HFF-Myc (cell line): ENCODE data around the gene MRPS6.
A peak's percentile ranks its signal among the peaks of the same experiment; 100 is the strongest.

ENCODE experiments used
- DNase-seq: peaks from one replicate; pipeline ENCODE4 v3.0.0-alpha.2; 2011; ENCODE audit warnings: low read depth; ENCODE audit errors: extremely low read depth
- H3K4me3 ChIP-seq: replicated peaks from 2 replicates; pipeline ENCODE4 v1.5.1; 2011; ENCODE audit warnings: low read depth, mild to moderate bottlenecking, control low read depth, low read length
- TF ChIP-seq, protein P1 (sequence below): IDR thresholded peaks from 2 replicates; pipeline ENCODE4 v1.5.1; 2012; ENCODE audit warnings: mild to moderate bottlenecking, low read depth, low read length, control low read depth; ENCODE audit errors: missing control alignments

The MRPS6 gene

DNA sequence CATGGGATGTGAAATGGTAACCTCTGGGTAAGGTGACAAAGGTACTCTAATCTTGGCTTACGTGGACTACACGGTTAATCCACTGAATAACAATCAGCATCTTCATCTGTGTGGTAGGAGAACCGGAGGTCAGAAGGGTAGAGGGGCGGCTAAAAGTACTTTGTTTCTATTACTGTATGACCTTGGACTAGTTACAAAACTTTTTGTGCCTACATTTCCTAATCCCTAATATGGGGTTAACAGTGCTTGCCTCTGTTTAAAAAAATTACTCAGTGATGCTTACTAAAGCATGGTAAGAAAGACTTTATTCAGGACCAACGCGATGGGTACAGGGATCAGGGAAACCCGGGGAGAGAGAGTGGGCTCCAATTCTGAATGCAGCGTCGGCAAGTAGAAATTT, 1.7 kb upstream of the MRPS6 start:
- no peak for DNase-seq
- TF ChIP-seq, protein P1, sequence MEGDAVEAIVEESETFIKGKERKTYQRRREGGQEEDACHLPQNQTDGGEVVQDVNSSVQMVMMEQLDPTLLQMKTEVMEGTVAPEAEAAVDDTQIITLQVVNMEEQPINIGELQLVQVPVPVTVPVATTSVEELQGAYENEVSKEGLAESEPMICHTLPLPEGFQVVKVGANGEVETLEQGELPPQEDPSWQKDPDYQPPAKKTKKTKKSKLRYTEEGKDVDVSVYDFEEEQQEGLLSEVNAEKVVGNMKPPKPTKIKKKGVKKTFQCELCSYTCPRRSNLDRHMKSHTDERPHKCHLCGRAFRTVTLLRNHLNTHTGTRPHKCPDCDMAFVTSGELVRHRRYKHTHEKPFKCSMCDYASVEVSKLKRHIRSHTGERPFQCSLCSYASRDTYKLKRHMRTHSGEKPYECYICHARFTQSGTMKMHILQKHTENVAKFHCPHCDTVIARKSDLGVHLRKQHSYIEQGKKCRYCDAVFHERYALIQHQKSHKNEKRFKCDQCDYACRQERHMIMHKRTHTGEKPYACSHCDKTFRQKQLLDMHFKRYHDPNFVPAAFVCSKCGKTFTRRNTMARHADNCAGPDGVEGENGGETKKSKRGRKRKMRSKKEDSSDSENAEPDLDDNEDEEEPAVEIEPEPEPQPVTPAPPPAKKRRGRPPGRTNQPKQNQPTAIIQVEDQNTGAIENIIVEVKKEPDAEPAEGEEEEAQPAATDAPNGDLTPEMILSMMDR, result no peak
- H3K4me3 ChIP-seq, result no peak overlapping the region

DNA sequence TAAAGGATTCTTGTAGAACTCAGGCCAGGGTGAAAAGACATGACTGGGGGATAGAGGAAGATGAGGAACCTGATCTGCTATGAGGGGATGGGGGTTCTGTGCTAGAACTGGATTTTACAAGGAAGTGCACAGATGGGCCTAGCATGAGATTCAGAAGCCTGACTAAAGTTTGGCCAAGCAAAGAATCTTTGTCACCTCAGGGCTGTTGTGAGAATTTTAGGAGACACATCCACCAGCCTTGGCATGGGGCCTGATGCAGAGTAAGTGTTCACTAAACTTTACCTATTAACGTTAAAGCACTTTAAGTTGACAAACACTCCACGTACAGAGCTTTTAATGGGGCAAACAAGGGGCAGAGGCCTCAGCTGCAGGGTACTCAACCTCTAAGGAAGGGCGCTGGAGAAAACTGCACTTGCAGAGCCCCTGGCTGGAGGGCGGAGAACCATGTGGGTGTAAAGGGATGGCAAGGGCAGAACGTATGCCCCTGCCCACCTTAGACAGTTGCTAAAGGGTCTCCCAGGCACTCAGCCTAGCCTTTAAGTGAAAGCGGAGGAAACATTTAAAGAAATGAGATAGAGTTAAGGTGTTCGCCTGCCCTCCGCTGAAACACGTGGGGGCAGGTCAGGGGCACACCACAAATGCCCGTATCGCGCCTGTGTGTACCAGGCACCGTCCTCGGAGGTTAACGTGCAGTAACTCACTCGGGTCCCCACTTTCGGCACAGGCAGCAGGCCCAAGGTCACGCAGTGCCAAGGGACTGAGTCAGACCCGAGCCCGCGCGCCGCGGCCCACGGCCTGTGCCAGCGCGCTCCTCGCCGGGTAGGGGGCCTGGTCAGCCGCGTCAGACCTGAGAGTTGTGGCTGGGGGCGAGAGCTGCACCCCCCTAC, 990 bp upstream of the MRPS6 start:
- DNase-seq, result no peak
- H3K4me3 ChIP-seq, result peak overlapping the region; percentile 33
- TF ChIP-seq, protein P1, result no peak

DNA sequence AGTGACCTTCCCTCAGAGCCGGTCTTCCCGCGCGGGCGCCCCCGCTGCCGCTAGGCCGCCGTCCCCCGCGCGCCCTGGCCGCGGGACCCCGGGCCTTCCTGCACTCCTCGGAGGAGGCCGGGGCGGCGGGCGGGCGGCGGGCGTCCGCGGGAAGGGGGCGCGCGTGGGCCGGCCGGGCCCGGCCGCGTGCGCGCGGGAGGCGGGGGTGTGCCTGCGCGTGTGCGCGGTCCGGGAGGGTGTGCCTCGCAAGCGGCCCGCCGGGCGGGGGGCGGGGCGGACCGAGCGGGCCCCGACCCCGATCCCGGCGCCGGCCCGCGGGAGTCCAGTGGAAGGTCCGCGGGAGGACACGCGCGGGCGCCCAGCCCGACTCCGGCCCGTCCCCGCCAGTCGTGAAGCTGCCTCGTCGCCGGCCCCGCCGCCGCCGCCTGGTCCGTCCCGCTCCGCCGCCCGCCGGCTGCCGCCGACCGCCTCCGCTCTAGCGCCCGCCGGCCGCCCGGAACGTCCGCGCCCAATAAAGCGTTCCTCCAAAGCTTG, 438 bp downstream of the MRPS6 start:
- DNase-seq, result no peak
- H3K4me3 ChIP-seq, result peak overlapping the region; percentile 73
- TF ChIP-seq, protein P1, result no peak

DNA sequence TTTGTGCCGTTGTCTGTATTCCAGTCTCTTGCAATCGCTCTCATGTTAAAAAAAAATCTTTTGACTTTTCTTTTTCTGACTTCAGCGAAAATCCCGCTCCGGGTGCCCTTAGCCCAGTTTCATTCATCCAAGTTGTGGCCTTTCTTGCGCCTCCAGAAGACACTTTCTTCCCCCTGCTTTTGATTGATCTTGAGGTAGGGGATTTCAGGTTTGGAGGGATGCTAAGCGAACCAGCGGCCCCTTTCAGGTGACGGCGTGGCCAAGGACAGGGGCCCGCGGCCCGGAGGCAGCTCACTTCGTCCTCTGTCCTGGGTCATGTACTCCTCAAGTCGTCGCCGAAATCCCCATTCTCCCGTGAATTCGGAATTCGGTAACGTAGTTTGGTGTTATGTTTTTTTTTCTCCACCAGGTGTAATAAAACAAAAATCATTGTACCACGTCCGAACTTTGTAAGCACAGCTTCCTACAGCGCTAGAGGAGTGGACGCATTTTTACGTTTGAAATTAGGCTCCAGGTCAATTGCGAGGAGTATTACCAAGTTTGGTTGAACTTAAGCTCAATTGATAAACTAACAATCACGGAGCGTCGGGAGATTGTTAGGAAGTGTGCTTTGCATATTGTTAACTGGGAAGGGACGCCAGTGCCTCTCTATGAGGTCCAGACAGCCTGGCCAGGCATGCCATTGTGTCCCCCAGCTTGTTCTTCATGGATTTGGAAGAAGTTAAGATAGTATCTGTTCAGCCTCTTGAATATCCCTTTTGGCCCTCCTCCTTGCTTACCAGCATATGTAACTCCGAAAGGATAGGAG, 1.1 kb downstream of the MRPS6 start:
- peak overlapping the region; percentile 73 for H3K4me3 ChIP-seq
- TF ChIP-seq, protein P1, result no peak
- DNase-seq, result no peak

DNA sequence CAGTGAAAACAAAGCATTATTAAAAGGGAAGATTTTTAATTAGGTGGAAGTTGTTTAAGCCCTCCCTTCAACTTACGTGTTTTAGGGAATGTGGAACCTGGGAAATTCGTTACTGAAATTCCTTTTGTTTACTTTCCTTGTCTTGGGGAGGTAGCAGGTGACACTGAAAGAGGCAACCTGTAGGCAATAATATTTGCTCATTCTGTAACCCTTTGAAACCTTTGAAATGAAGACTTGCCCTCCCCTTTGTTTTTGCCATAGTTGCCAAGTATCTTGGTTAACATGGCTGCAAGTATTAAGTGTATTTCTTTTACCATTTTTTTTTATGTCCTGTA, 1.7 kb downstream of the MRPS6 start:
- peak overlapping the region; percentile 73 for H3K4me3 ChIP-seq
- no peak for DNase-seq
- TF ChIP-seq, protein P1, result no peak

DNA sequence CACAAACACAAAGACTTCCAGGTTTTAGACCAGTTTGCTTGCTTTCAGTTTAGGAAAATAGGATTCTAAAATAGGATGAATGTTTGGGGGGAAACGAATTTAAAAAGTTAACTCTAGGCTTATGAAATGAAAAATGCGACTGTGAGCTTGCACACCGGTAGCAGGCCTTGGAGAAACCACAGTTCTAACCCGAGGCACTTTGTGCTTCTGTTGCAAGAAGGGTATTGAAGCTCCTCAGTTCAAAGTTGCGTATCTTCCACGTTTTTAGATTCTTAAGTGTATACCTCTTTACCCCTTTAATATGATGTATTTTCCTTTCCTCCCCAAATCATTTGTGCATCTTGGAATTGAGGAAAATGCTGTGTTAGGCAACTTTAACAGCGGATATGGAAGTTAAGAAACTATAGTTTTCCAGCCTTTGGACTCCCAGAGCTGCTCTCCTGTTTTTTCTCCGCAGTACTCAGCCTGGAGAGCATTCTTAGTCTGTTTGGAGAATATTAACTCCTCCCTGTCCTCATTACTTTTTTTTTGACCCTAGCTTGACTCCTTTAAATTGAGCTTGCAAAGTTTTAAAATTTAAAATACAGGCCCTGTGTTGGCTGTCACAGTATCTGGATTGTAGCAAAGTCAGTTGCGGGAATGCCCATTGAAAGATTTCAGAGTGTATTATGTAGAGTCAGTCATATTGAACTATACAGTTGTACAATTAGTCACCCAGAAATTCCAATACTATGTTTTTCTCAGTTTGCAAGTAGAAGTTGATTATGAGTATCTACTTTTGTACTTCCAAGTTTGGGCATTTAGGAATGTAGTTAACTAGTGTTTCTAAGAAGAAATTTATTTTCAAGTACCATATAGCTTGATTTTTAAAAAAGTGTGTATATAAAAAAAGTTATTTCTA, 2.6 kb downstream of the MRPS6 start:
- TF ChIP-seq, protein P1, result no peak
- peak overlapping the region; percentile 73 for H3K4me3 ChIP-seq
- DNase-seq, result no peak
